HepG2 (cell line): Measurements from ENCODE around the gene ATN1. TPM values are rescaled to one million over a fixed set of nuclear protein-coding genes. Genes with fewer than 3 reads are reported as not detected.
A peak's percentile ranks its signal among the peaks of the same experiment; 100 is the strongest.

Experiments used
- ATAC-seq: fragments of 200-7000 bp; cut with Tn5 transposase; 3 replicates; pipeline ENCODE4 v1.9.1; 2020; ENCODE audit warnings: mild to moderate bottlenecking, moderate library complexity
- BruUV-seq: library from RNA; stranded (reverse); fragments of 400-500 nt; replicated peaks from 2 replicates; lab custom pipeline; 2021; lab: Mats Ljungman, UMichigan
- CTCF ChIA-PET: fragments of 300-600 bp; formaldehyde crosslinking; extraction: SDS; loops from one replicate; lab custom pipeline; 2021; ENCODE audit warnings: low total read pairs, inconsistent platforms, low intra/inter-chr PET ratio; lab: Yijun Ruan, JAX
- POLR2A ChIA-PET: fragments of 350-600 bp; sonication (Branson Sonifier 250); formaldehyde crosslinking; loops from one replicate; lab custom pipeline; 2020; ENCODE audit warnings: antibody characterized with exemption, inconsistent platforms; lab: Yijun Ruan, JAX
- DNase-seq: peaks from one replicate; pipeline ENCODE4 v3.0.0-alpha.2; 2015; ENCODE audit warnings: low spot score
- FAIRE-seq: peaks from 3 replicates; lab custom pipeline; 2011; peaks lifted over from hg19 to GRCh38; lab: Jason Lieb, UNC
- H2AFZ ChIP-seq: one replicate; pipeline ENCODE4 v1.6.1; 2011; ENCODE audit warnings: low read length, inconsistent platforms
- H3K27ac ChIP-seq: fragments of 300-600 bp; 3 replicates; pipeline ENCODE4 v1.8.0; 2011; ENCODE audit warnings: mixed run types, mild to moderate bottlenecking, mixed read lengths, low read length, inconsistent platforms; ENCODE audit not compliant: insufficient read depth; ENCODE audit errors: extremely low read length
- H3K27me3 ChIP-seq, 2 experiments: fragments of 200-600 bp in 1 of 2; 2 replicates in 1 of 2; 3 replicates in 1 of 2; pipeline versions ENCODE4 v1.6.0 to v1.8.0; 2011; ENCODE audit warnings: low read length in 2 of 2, mild to moderate bottlenecking in 2 of 2, moderate library complexity in 2 of 2, inconsistent platforms in 1 of 2; ENCODE audit not compliant: insufficient read depth in 2 of 2, control insufficient read depth in 1 of 2
- H3K36me3 ChIP-seq, 2 experiments: fragments of 200-600 bp in 1 of 2; replicated peaks in 1 of 2; 2 replicates in 1 of 2; 3 replicates in 1 of 2; pipeline versions ENCODE4 v1.5.1 to v1.8.0; 2011; ENCODE audit warnings: low read length in 2 of 2, inconsistent platforms in 1 of 2; ENCODE audit not compliant: insufficient read depth in 2 of 2, control insufficient read depth in 1 of 2
- H3K4me1 ChIP-seq: 2 replicates; pipeline ENCODE4 v1.5.1; 2012; ENCODE audit warnings: low read length, inconsistent platforms; ENCODE audit not compliant: insufficient read depth
- H3K4me2 ChIP-seq: 2 replicates; pipeline ENCODE4 v1.6.0; 2011; ENCODE audit warnings: low read depth, low read length, inconsistent platforms
- H3K4me3 ChIP-seq, 3 experiments: fragments of 200-600 bp in 1 of 3; sonication (generic), shearing (Covaris generic) in 1 of 3; replicated peaks in 1 of 3; 2 replicates each; pipeline ENCODE4 v1.5.1; 2011 to 2016; ENCODE audit warnings: low read length in 3 of 3, inconsistent platforms in 2 of 3, low read depth in 2 of 3, mild to moderate bottlenecking in 2 of 3, control low read depth in 1 of 3, mixed read lengths in 1 of 3; ENCODE audit not compliant: insufficient read depth in 1 of 3
- H3K79me2 ChIP-seq: one replicate; pipeline ENCODE4 v1.6.1; 2011; ENCODE audit warnings: low read length, inconsistent platforms; ENCODE audit not compliant: insufficient read depth
- H3K9ac ChIP-seq: 2 replicates; pipeline ENCODE4 v1.6.0; 2011; ENCODE audit warnings: mild to moderate bottlenecking, low read depth, low read length, inconsistent platforms; ENCODE audit not compliant: insufficient read depth
- H3K9me3 ChIP-seq: 2 replicates; pipeline ENCODE4 v1.5.1; 2012; ENCODE audit warnings: mild to moderate bottlenecking, low read length
- H4K20me1 ChIP-seq: 2 replicates; pipeline ENCODE4 v1.6.0; 2011; ENCODE audit warnings: inconsistent platforms, mild to moderate bottlenecking, low read length, moderate library complexity; ENCODE audit not compliant: insufficient read depth
- CENPX ChIP-seq: sonication (generic); formaldehyde crosslinking; IDR thresholded peaks from 2 replicates; pipeline ENCODE4 v1.9.0; 2021; ENCODE audit warnings: mild to moderate bottlenecking, missing genetic modification reagents, moderate library complexity
- HOXA7 ChIP-seq: sonication (generic); formaldehyde crosslinking; IDR thresholded peaks from 2 replicates; pipeline ENCODE4 v1.8.1; 2022; ENCODE audit warnings: mild to moderate bottlenecking, missing genetic modification reagents, moderate library complexity
- MAX ChIP-seq: IDR thresholded peaks from 2 replicates; pipeline ENCODE4 v1.6.1; 2012; ENCODE audit warnings: inconsistent platforms
- POLR2A ChIP-seq, 2 experiments: IDR thresholded peaks; 2 replicates each; pipeline ENCODE4 v1.6.1; 2011; ENCODE audit warnings: low read depth in 2 of 2, low read length in 2 of 2, mild to moderate bottlenecking in 1 of 2, moderate library complexity in 1 of 2; ENCODE audit not compliant: insufficient read depth in 1 of 2
- POLR2AphosphoS2 ChIP-seq: IDR thresholded peaks from 2 replicates; pipeline ENCODE4 v1.6.1; 2011; ENCODE audit warnings: low read depth, low read length, improper control_type of control experiment
- POLR2G ChIP-seq: fragments of 200-400 bp; formaldehyde crosslinking; IDR thresholded peaks from 2 replicates; pipeline ENCODE4 v1.6.1; 2018; ENCODE audit warnings: mild to moderate bottlenecking, low read depth, low read length, moderate library complexity
- RBM22 ChIP-seq: fragments of 200-400 bp; formaldehyde crosslinking; optimal IDR thresholded peaks from 2 replicates; pipeline ENCODE3; 2017; ENCODE audit warnings: mild to moderate bottlenecking, low read length, moderate library complexity
- RFX5 ChIP-seq: IDR thresholded peaks from 2 replicates; pipeline ENCODE4 v1.6.1; 2011; ENCODE audit warnings: low read depth, low read length, improper control_type of control experiment
- SCMH1 ChIP-seq: sonication (generic); formaldehyde crosslinking; IDR thresholded peaks from 2 replicates; pipeline ENCODE4 v1.9.0; 2021; ENCODE audit warnings: missing genetic modification reagents, mild to moderate bottlenecking, borderline replicate concordance
- TCF12 ChIP-seq, 2 experiments: fragments of 450-650 bp in 1 of 2; sonication (generic) in 1 of 2; formaldehyde crosslinking in 1 of 2; IDR thresholded peaks; 2 replicates each; pipeline versions ENCODE4 v1.6.1 to v1.8.0; 2017 to 2022; ENCODE audit warnings: antibody characterized with exemption in 1 of 2, mild to moderate bottlenecking in 1 of 2, missing genetic modification reagents in 1 of 2, moderate library complexity in 1 of 2
- ZNF33A ChIP-seq: sonication (generic); formaldehyde crosslinking; IDR thresholded peaks from 2 replicates; pipeline ENCODE4 v1.5.1; 2020; ENCODE audit warnings: missing genetic modification reagents, mild to moderate bottlenecking, moderate library complexity, borderline replicate concordance
- ZNF550 ChIP-seq: sonication (generic); formaldehyde crosslinking; IDR thresholded peaks from 2 replicates; pipeline ENCODE4 v1.4.0; 2020; ENCODE audit warnings: mild to moderate bottlenecking, missing genetic modification reagents, borderline replicate concordance
- WGBS: methylation state at CpG from one replicate; pipeline ENCODE4 v1.1.6; 2017; ENCODE audit warnings: low lambda C conversion rate; 5-methylcytosine and 5-hydroxymethylcytosine counted together
- in situ Hi-C: cut with HindIII; loops from 2 replicates; pipeline ENCODE4 v1.10.0; 2017; ENCODE audit warnings: low pct_unique_long_range_greater_than_20kb; ENCODE audit not compliant: extremely low pct_ligation_motif_present
- intact Hi-C: fragments of 100-400 bp; cut with micrococcal nuclease; formaldehyde crosslinking; loops from one replicate; pipeline ENCODE4 v1.10.0; 2022; ENCODE audit not compliant: unreplicated experiment
- polyA plus RNA-seq, 8 experiments: library from polyadenylated mRNA; depleted of rRNA in 3 of 8; stranded (reverse) in 7 of 8; unstranded in 1 of 8; fragments of >200 nt; fragmentation: Illumina TruSeq in 4 of 8; extraction: Trizol in 4 of 8; gene quantifications; 2 replicates each; pipeline versions ENCODE4 v1.2.1 to v1.2.3, GENCODE V29; 2011 to 2016; ENCODE audit warnings: low read depth in 4 of 8, missing spikeins in 1 of 8, mixed read lengths in 1 of 8; ENCODE audit not compliant: insufficient read depth in 1 of 8
- total RNA-seq, 5 experiments: library from RNA; depleted of rRNA; stranded (reverse); fragments of >200 nt; fragmentation: Illumina TruSeq; extraction: Trizol; gene quantifications; 2 replicates each; pipeline ENCODE4 v1.2.3, GENCODE V29; 2016; ENCODE audit warnings: low read depth in 1 of 5
- TF ChIP-seq, protein P1 (sequence below): sonication (generic); formaldehyde crosslinking; IDR thresholded peaks from 2 replicates; pipeline ENCODE4 v1.9.0; 2021; ENCODE audit warnings: missing genetic modification reagents, borderline replicate concordance

ATN1 gene
- total and polyA plus RNA-seq, 2 of the 13 experiments (the other 11 are each of a cell fraction or from before 2014, with no cell fraction given) = 2.1 to 8.6 TPM

- intact Hi-C loops (no loop called here), in situ Hi-C loops (no loop called here)
- no peak overlapping the region for H3K27ac ChIP-seq
- FAIRE-seq (no peak), ATAC-seq (no peak), DNase-seq (no peak)
- no peak overlapping the region for H3K4me3 ChIP-seq
- POLR2A ChIA-PET = interaction anchor here (0.8 to 1.5 kb wide), 4 partner anchors 10 to 30 kb away, joined by 3 to 10 read pairs (median 3); partner anchors contain the start of genes C12orf57 and RNU7-1
- no peaks in the 10 kb centered on the region for H4K20me1 ChIP-seq
- no TSS peak for BruUV-seq
- peaks cover 14 to 37% of the 10 kb centered on the region in 2 experiments for H3K36me3 ChIP-seq
- H3K4me1 ChIP-seq = peaks cover 33% of the 10 kb centered on the region
- no peaks in the 10 kb centered on the region for H3K9me3 ChIP-seq
- 91% methylated on average over 6 of the region's 6 CpGs for WGBS
- no peak overlapping the region for H3K4me2 ChIP-seq
- no peak overlapping the region for H2AFZ ChIP-seq
- no peaks in the 10 kb centered on the region; a peak in 1 of 5 replicates for H3K27me3 ChIP-seq
- no peak overlapping the region for H3K9ac ChIP-seq
- TF ChIP-seq POLR2AphosphoS2 (no peak), MAX (no peak), CENPX (CRISPR knock-in tag) (no peak), TCF12 (IDR thresholded peaks at IDR 0.05) (no peak), TCF12 (CRISPR knock-in tag; IDR thresholded peaks at IDR 0.05) (no peak), RFX5 (no peak), SCMH1 (no peak), ZNF33A (CRISPR knock-in tag) (no peak), POLR2A (IDR thresholded peaks at IDR 0.05; ENCODE audit: insufficient read depth in 1 of 2, low read depth in 2 of 2, low read length in 2 of 2) (0 out of 4 replicates have a peak, but pooled peaks of 1 of the 2 experiments have one; percentile 15), POLR2G (peak; percentile 31; the same call in 1 of the 2 replicates), ZNF550 (CRISPR knock-in tag) (no peak), RBM22 (peak; percentile 29), HOXA7 (CRISPR knock-in tag) (no peak)
- TF ChIP-seq, protein P1, sequence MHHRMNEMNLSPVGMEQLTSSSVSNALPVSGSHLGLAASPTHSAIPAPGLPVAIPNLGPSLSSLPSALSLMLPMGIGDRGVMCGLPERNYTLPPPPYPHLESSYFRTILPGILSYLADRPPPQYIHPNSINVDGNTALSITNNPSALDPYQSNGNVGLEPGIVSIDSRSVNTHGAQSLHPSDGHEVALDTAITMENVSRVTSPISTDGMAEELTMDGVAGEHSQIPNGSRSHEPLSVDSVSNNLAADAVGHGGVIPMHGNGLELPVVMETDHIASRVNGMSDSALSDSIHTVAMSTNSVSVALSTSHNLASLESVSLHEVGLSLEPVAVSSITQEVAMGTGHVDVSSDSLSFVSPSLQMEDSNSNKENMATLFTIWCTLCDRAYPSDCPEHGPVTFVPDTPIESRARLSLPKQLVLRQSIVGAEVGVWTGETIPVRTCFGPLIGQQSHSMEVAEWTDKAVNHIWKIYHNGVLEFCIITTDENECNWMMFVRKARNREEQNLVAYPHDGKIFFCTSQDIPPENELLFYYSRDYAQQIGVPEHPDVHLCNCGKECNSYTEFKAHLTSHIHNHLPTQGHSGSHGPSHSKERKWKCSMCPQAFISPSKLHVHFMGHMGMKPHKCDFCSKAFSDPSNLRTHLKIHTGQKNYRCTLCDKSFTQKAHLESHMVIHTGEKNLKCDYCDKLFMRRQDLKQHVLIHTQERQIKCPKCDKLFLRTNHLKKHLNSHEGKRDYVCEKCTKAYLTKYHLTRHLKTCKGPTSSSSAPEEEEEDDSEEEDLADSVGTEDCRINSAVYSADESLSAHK (CRISPR knock-in tag) = no peak
- peaks cover 33% of the 10 kb centered on the region for H3K79me2 ChIP-seq
- CTCF ChIA-PET = no interaction called here
Measured at GRCh38 chr12:6974180-6974579, 46.4 kb downstream of the ATN1 start.
